HCT116 (cell line): ENCODE measurements around the gene PKDCC. TPM values are rescaled to one million over a fixed set of nuclear protein-coding genes. Genes with fewer than 3 reads are reported as not detected.

ENCODE experiments used
- ATAC-seq: fragments of 200-7000 bp; cut with Tn5 transposase; 2 replicates; pipeline ENCODE4 v1.9.1; 2020; ENCODE audit warnings: mild to moderate bottlenecking, moderate library complexity
- BruUV-seq: library from RNA; stranded (reverse); fragments of 400-500 nt; replicated peaks from 2 replicates; lab custom pipeline; 2021; lab: Mats Ljungman, UMichigan
- CTCF ChIA-PET: fragments of 300-600 bp; sonication (Branson Sonifier 250); formaldehyde crosslinking; loops from one replicate; lab custom pipeline; 2021; ENCODE audit warnings: antibody characterized with exemption; lab: Charles Lee
- POLR2A ChIA-PET: fragments of 300-600, 350-600 bp; sonication (Branson Sonifier 250); formaldehyde crosslinking; loops from one replicate; lab custom pipeline; 2021; ENCODE audit warnings: antibody characterized with exemption; lab: Charles Lee
- RAD21 ChIA-PET, 2 experiments: fragments of 300-600 bp; sonication (Branson Sonifier 250); formaldehyde crosslinking; loops; one replicate each; lab custom pipeline; 2023; ENCODE audit warnings: low total read pairs in 2 of 2; ENCODE audit not compliant: uncharacterized antibody in 2 of 2, unreplicated experiment in 2 of 2, low non-redundant PET in 1 of 2; lab: Charles Lee
- DNase-seq: peaks from one replicate; pipeline ENCODE4 v3.0.0-alpha.2; 2010; ENCODE audit warnings: low read depth, low spot score
- H2AFZ ChIP-seq: fragments of 200-600 bp; shearing (Covaris generic), sonication (generic); 2 replicates; pipeline ENCODE4 v1.6.1; 2017; ENCODE audit warnings: low read depth, mixed run types, mixed read lengths, antibody characterized with exemption, low read length; ENCODE audit not compliant: poor library complexity, severe bottlenecking
- H3K27ac ChIP-seq: 2 replicates; pipeline ENCODE4 v1.5.1; 2012; ENCODE audit warnings: low read depth, low read length
- H3K27me3 ChIP-seq: fragments of 200-600 bp; sonication (generic); 2 replicates; pipeline ENCODE4 v1.6.1; 2016; ENCODE audit warnings: mixed run types, low read length, mixed read lengths; ENCODE audit not compliant: insufficient read depth
- H3K36me3 ChIP-seq, 2 experiments: fragments of 200-500 bp in 1 of 2; fragments of 200-600 bp in 1 of 2; sonication (Bioruptor generic) in 1 of 2; sonication (generic) in 1 of 2; 2 replicates each; pipeline versions ENCODE4 v1.5.1 to v1.6.1; 2014 to 2016; ENCODE audit warnings: low read length in 2 of 2, inconsistent platforms in 1 of 2, mixed read lengths in 1 of 2, mixed run types in 1 of 2; ENCODE audit not compliant: insufficient read depth in 2 of 2, control insufficient read depth in 1 of 2
- H3K4me1 ChIP-seq, 2 experiments: fragments of 200-600 bp in 1 of 2; sonication (generic) in 1 of 2; 2 replicates each; pipeline versions ENCODE4 v1.5.1 to v1.6.1; 2012 to 2017; ENCODE audit warnings: low read length in 2 of 2, inconsistent platforms in 1 of 2, mild to moderate bottlenecking in 1 of 2, mixed read lengths in 1 of 2, mixed run types in 1 of 2, moderate library complexity in 1 of 2; ENCODE audit not compliant: insufficient read depth in 2 of 2, control insufficient read depth in 1 of 2
- H3K4me2 ChIP-seq: fragments of 200-600 bp; sonication (generic); 2 replicates; pipeline ENCODE4 v1.6.1; 2017; ENCODE audit warnings: mixed run types, low read length, mixed read lengths
- H3K4me3 ChIP-seq, 2 experiments: fragments of 200-600 bp in 1 of 2; sonication (generic) in 1 of 2; replicated peaks in 1 of 2; 2 replicates each; pipeline ENCODE4 v1.5.1; 2011 to 2016; ENCODE audit warnings: low read length in 2 of 2, control low read depth in 1 of 2, low read depth in 1 of 2, mild to moderate bottlenecking in 1 of 2, mixed read lengths in 1 of 2, mixed run types in 1 of 2
- H3K79me2 ChIP-seq: fragments of 200-600 bp; sonication (generic); 2 replicates; pipeline ENCODE4 v1.6.1; 2017; ENCODE audit warnings: mild to moderate bottlenecking, mixed run types, low read length, moderate library complexity, mixed read lengths; ENCODE audit not compliant: insufficient read depth
- H3K9ac ChIP-seq: fragments of 200-600 bp; sonication (generic); 2 replicates; pipeline ENCODE4 v1.6.1; 2016; ENCODE audit warnings: low read length, mixed read lengths
- H3K9me2 ChIP-seq: fragments of 200-600 bp; sonication (generic), shearing (Covaris generic); 2 replicates; pipeline ENCODE4 v1.6.1; 2017; ENCODE audit warnings: mixed run types, mild to moderate bottlenecking, moderate library complexity; ENCODE audit not compliant: insufficient read depth
- H3K9me3 ChIP-seq, 2 experiments: fragments of 200-500 bp in 1 of 2; fragments of 200-600 bp in 1 of 2; sonication (Bioruptor generic) in 1 of 2; sonication (generic) in 1 of 2; 2 replicates each; pipeline ENCODE4 v1.6.1; 2014 to 2017; ENCODE audit warnings: low read length in 2 of 2, mixed read lengths in 2 of 2, inconsistent platforms in 1 of 2, low read depth in 1 of 2, mild to moderate bottlenecking in 1 of 2, mixed run types in 1 of 2, moderate library complexity in 1 of 2; ENCODE audit not compliant: control insufficient read depth in 1 of 2, insufficient read depth in 1 of 2
- H4K20me1 ChIP-seq: fragments of 200-600 bp; sonication (generic), shearing (Covaris generic); 2 replicates; pipeline ENCODE4 v1.6.1; 2017; ENCODE audit warnings: mixed run types, mild to moderate bottlenecking, moderate library complexity; ENCODE audit not compliant: insufficient read depth
- ATF3 ChIP-seq: IDR thresholded peaks from 2 replicates; pipeline ENCODE4 v1.6.1; 2012
- CBX3 ChIP-seq: IDR thresholded peaks from 2 replicates; pipeline ENCODE4 v1.6.1; 2012; ENCODE audit warnings: low read depth
- CEBPB ChIP-seq: IDR thresholded peaks from 2 replicates; pipeline ENCODE4 v1.6.1; 2012; ENCODE audit warnings: low read depth
- ELF1 ChIP-seq: IDR thresholded peaks from 2 replicates; pipeline ENCODE4 v1.6.1; 2012; ENCODE audit warnings: low read depth, borderline replicate concordance
- EZH2 ChIP-seq: fragments of 200-600 bp; sonication (generic); IDR thresholded peaks from 2 replicates; pipeline ENCODE4 v1.6.1; 2017; ENCODE audit warnings: antibody characterized with exemption, mixed run types
- FOSL1 ChIP-seq: IDR thresholded peaks from 2 replicates; pipeline ENCODE4 v1.6.1; 2012; ENCODE audit warnings: low read depth
- RAD21 ChIP-seq: IDR thresholded peaks from 2 replicates; pipeline ENCODE4 v1.6.1; 2012; ENCODE audit warnings: low read depth, mild to moderate bottlenecking
- SIN3A ChIP-seq: IDR thresholded peaks from 2 replicates; pipeline ENCODE4 v1.6.1; 2012; ENCODE audit warnings: low read depth
- SP1 ChIP-seq: IDR thresholded peaks from 2 replicates; pipeline ENCODE4 v1.6.1; 2012; ENCODE audit warnings: low read depth
- TCF7L2 ChIP-seq: IDR thresholded peaks from 2 replicates; pipeline ENCODE4 v1.7.0; 2011; ENCODE audit warnings: borderline replicate concordance, inconsistent platforms; ENCODE audit not compliant: insufficient read depth, insufficient read length; ENCODE audit errors: extremely low read depth
- YY1 ChIP-seq: IDR thresholded peaks from 2 replicates; pipeline ENCODE4 v1.6.1; 2011; ENCODE audit warnings: low read length, low read depth, moderate library complexity, mild to moderate bottlenecking; ENCODE audit not compliant: insufficient replicate concordance; ENCODE audit errors: extremely low read depth
- ZBTB33 ChIP-seq: IDR thresholded peaks from 2 replicates; pipeline ENCODE4 v1.6.1; 2011; ENCODE audit warnings: mild to moderate bottlenecking, low read length, moderate library complexity; ENCODE audit not compliant: insufficient replicate concordance; ENCODE audit errors: extremely low read depth
- ZNF274 ChIP-seq: fragments of 200-500 bp; sonication (Bioruptor generic); IDR thresholded peaks from 2 replicates; pipeline ENCODE4 v1.6.1; 2014; ENCODE audit warnings: mild to moderate bottlenecking, low read depth, low read length, inconsistent platforms
- intact Hi-C: fragments of 100-400 bp; cut with micrococcal nuclease; formaldehyde crosslinking; loops from 2 replicates; pipeline ENCODE4 v1.10.0; 2022
- total RNA-seq: library from RNA; stranded (reverse); gene quantifications from one replicate; pipeline ENCODE4 v1.2.1, GENCODE V29; 2021; ENCODE audit not compliant: unreplicated experiment

PKDCC gene
- total RNA-seq, 1 experiment from 2014 or later, result 0.84 TPM

- BruUV-seq, result no TSS peak
- RAD21 ChIA-PET, result no interaction called here
- Histone ChIP-seq H3K27me3 (no peaks in the 10 kb centered on the region), H3K27ac (no peak overlapping the region), H3K36me3 (no peaks in the 10 kb centered on the region), H3K4me2 (no peak overlapping the region), H3K4me3 (no peak overlapping the region), H3K9me2 (no peaks in the 10 kb centered on the region), H3K79me2 (no peaks in the 10 kb centered on the region), H4K20me1 (no peaks in the 10 kb centered on the region), H2AFZ (no peak overlapping the region), H3K9me3 (no peaks in the 10 kb centered on the region), H3K9ac (no peak overlapping the region), H3K4me1 (no peaks in the 10 kb centered on the region)
- POLR2A ChIA-PET, result no interaction called here
- no peak for TF ChIP-seq FOSL1
- no peak for TF ChIP-seq SP1
- TF ChIP-seq TCF7L2, result no peak
- TF ChIP-seq ZBTB33, result no peak
- TF ChIP-seq CEBPB, result no peak
- no peak for TF ChIP-seq ATF3
- no peak for TF ChIP-seq ELF1
- TF ChIP-seq EZH2, result no peak
- no peak for TF ChIP-seq SIN3A
- no peak for TF ChIP-seq ZNF274
- TF ChIP-seq YY1, result no peak
- no peak for TF ChIP-seq RAD21
- TF ChIP-seq CBX3, result no peak
- DNase-seq, result no peak
- CTCF ChIA-PET, result no interaction called here
- no peak for ATAC-seq
- intact Hi-C loops, result no loop called here
Observed at GRCh38 chr2:42101206-42102023, 53.6 kb downstream of the PKDCC start.
